Left cardiac atrium (tissue), 4 donors: ENCODE data around the gene TRABD. TPM values are rescaled to one million over a fixed set of nuclear protein-coding genes. Genes with fewer than 3 reads are reported as not detected.
A peak's percentile ranks its signal among the peaks of the same experiment; 100 is the strongest.

Experiments used
- ATAC-seq, 2 donors: fragments of 200-7000 bp; cut with Tn5 transposase; one replicate each; pipeline ENCODE4 v1.9.1; 2020; ENCODE audit warnings: mild to moderate bottlenecking in 2 of 2, moderate library complexity in 2 of 2
- DNase-seq: peaks from one replicate; pipeline ENCODE4 v3.0.0-alpha.2; 2020
- intact Hi-C, 2 donors: fragments of 100-400 bp; cut with DNase I; formaldehyde crosslinking; loops; one replicate each; pipeline versions ENCODE4 v1.14.1 to v1.15.1; 2022 to 2023
- total RNA-seq, 2 donors: library from RNA; stranded (reverse); fragmentation: NEBNext Ultra II Directional; extraction: Animal tissue kit (Norgen Biotek cat#: 25700); gene quantifications; one replicate each; pipeline ENCODE4 v1.2.1, GENCODE V29; 2021
- donor health status: DM: no; HTN: yes; CAD: no.
- donor health status: DM: no; HTN: yes; CAD: no; lungs with severe emphysema.
- donor health status: DM: yes; HTN: yes; CAD: no.
- donor health status: Dilated cardiomyopathy.

Gene TRABD
- total RNA-seq, 2 donors from 2014 or later = 19.6 to 26.1 TPM

DNA sequence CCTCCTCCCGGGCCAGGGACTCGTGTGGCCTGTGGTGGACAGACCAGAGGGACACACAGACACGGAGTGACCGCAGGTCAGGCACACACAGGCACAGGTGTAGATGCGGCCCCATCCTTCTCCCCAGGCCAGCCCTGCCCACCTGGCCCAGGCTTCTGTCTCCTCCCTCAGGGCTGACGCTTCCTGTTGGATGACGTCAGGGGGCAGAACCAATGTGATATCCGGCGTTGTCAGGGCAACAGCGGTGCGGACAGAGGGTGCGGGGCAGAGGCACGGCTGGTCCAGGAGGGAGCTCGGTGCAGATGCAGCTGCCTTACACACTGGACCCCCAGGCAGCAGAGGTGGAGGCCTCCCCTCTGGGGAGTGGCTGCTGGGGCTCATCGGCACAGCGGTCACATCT, 62.0 kb downstream of the TRABD start:
- peak; percentile 58 for DNase-seq
- intact Hi-C loops = loop anchor here in 1 of 2 donors (10.0 kb wide), 1 partner anchor 257 kb away; the partner anchor contains the start of genes LMF2 and NCAPH2
- ATAC-seq = no peak

DNA sequence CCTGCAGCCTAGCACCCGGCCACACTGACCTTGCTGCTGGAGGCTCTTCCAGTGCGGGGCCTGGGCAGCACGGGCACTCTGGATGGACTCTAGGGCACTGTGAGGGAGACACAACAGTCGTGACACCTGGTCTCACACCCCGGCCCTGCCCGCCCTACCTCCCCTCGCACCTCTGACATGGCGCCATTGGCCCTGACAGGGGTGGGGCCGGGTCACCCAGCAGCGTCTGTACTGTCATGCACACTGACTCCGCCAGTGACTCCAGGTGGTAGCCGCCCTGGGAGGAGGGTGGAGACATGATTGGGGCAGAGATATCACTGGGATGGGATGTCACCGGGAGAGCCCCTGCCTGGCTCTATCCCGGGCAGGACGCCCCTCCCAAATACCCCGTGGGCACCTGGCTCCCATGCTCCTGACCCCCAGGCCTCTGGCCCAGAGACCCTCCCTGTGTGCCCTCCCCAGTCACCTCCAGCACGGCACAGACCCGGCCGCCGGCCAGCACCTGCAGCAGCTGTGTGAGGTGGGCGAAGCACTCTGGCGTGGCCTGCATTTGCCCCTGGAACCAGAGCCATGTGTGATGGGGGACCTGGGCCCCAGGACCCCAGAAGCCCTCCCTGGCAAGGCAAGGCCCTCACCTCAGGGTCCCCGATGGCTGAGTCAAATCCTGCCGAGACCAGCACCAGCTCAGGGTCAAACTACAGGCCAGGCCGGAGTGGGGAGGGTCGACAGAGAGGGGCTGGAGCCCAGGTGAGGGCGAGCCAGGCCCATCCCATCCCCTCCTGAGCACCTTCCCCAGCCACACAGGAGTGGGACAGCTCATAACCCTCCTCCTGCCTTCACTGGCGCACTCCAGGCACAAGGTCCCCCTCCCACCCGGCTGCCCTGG, 62.7 kb downstream of the TRABD start:
- intact Hi-C loops = loop anchor here in 1 of 2 donors (10.0 kb wide), 1 partner anchor 256 kb away; the partner anchor contains the start of genes LMF2 and NCAPH2
- no peak for ATAC-seq
- DNase-seq = no peak

Other genes starting within 250 kb of the TRABD start
- gene PIM3, start 225.1 kb upstream of the TRABD start, total RNA-seq = 10 to 100 TPM; 44.1 to 66.8 TPM
- gene IL17REL, start 173.1 kb upstream of the TRABD start, total RNA-seq = not detected
- gene TTLL8, start 127.6 kb upstream of the TRABD start, total RNA-seq = not detected
- gene MLC1, start 100.5 kb upstream of the TRABD start, total RNA-seq = under 1 TPM; 0.29 to 0.41 TPM
- gene MOV10L1, start 95.9 kb upstream of the TRABD start, total RNA-seq = 1 to 10 TPM in 1 of 2 donors, under 1 TPM in 1; 0.71 to 1.2 TPM
- 1 to 10 TPM in 1 of 2 donors, under 1 TPM in 1; 0.89 to 1.1 TPM for gene PANX2, start 15.2 kb upstream of the TRABD start, total RNA-seq
- 10 to 100 TPM; 11.7 to 15.0 TPM for gene SELENOO, start 15.1 kb downstream of the TRABD start, total RNA-seq
- gene TUBGCP6, start 59.1 kb downstream of the TRABD start, total RNA-seq = 10 to 100 TPM; 20.4 to 22.0 TPM
- gene HDAC10, start 65.4 kb downstream of the TRABD start, total RNA-seq = 10 to 100 TPM; 11.2 to 14.2 TPM
- gene MAPK12, start 75.8 kb downstream of the TRABD start, total RNA-seq = 10 to 100 TPM; 13.2 to 14.7 TPM
- 10 to 100 TPM; 13.3 to 15.4 TPM for gene MAPK11, start 84.5 kb downstream of the TRABD start, total RNA-seq
- gene PLXNB2, start 121.7 kb downstream of the TRABD start, total RNA-seq = 10 to 100 TPM; 76.2 to 91.5 TPM
- gene DENND6B, start 141.1 kb downstream of the TRABD start, total RNA-seq = 1 to 10 TPM; 2.4 TPM
- gene PPP6R2, start 157.4 kb downstream of the TRABD start, total RNA-seq = 10 to 100 TPM; 40.6 to 46.2 TPM